Measurements from ENCODE around the gene RENBP.

Gene RENBP

GRCh38 chrX:153934148-153934761 is 10.2 kb downstream of the RENBP start (continued):
- TF ChIP-seq ZNF692 (tag by site-specific recombination; IDR thresholded peaks at IDR 0.05) (no peak), ZNF239 (tag by site-specific recombination; IDR thresholded peaks at IDR 0.05) (no peak), ZNF544 (tag by site-specific recombination; IDR thresholded peaks at IDR 0.05) (no peak), ZNF626 (tag by site-specific recombination; IDR thresholded peaks at IDR 0.05) (no peak), ZBTB26 (tag by site-specific recombination; optimal IDR thresholded peaks at IDR 0.05) (peak; percentile 83), ZNF292 (tag by site-specific recombination; IDR thresholded peaks at IDR 0.05; ENCODE audit: borderline replicate concordance, low read depth) (no peak), ZNF791 (tag by site-specific recombination; IDR thresholded peaks at IDR 0.05) (no peak)
- TF ChIP-seq, protein P1, sequence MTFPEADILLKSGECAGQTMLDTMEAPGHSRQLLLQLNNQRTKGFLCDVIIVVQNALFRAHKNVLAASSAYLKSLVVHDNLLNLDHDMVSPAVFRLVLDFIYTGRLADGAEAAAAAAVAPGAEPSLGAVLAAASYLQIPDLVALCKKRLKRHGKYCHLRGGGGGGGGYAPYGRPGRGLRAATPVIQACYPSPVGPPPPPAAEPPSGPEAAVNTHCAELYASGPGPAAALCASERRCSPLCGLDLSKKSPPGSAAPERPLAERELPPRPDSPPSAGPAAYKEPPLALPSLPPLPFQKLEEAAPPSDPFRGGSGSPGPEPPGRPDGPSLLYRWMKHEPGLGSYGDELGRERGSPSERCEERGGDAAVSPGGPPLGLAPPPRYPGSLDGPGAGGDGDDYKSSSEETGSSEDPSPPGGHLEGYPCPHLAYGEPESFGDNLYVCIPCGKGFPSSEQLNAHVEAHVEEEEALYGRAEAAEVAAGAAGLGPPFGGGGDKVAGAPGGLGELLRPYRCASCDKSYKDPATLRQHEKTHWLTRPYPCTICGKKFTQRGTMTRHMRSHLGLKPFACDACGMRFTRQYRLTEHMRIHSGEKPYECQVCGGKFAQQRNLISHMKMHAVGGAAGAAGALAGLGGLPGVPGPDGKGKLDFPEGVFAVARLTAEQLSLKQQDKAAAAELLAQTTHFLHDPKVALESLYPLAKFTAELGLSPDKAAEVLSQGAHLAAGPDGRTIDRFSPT (tag by site-specific recombination; IDR thresholded peaks at IDR 0.05), result no peak
- TF ChIP-seq, protein P2, sequence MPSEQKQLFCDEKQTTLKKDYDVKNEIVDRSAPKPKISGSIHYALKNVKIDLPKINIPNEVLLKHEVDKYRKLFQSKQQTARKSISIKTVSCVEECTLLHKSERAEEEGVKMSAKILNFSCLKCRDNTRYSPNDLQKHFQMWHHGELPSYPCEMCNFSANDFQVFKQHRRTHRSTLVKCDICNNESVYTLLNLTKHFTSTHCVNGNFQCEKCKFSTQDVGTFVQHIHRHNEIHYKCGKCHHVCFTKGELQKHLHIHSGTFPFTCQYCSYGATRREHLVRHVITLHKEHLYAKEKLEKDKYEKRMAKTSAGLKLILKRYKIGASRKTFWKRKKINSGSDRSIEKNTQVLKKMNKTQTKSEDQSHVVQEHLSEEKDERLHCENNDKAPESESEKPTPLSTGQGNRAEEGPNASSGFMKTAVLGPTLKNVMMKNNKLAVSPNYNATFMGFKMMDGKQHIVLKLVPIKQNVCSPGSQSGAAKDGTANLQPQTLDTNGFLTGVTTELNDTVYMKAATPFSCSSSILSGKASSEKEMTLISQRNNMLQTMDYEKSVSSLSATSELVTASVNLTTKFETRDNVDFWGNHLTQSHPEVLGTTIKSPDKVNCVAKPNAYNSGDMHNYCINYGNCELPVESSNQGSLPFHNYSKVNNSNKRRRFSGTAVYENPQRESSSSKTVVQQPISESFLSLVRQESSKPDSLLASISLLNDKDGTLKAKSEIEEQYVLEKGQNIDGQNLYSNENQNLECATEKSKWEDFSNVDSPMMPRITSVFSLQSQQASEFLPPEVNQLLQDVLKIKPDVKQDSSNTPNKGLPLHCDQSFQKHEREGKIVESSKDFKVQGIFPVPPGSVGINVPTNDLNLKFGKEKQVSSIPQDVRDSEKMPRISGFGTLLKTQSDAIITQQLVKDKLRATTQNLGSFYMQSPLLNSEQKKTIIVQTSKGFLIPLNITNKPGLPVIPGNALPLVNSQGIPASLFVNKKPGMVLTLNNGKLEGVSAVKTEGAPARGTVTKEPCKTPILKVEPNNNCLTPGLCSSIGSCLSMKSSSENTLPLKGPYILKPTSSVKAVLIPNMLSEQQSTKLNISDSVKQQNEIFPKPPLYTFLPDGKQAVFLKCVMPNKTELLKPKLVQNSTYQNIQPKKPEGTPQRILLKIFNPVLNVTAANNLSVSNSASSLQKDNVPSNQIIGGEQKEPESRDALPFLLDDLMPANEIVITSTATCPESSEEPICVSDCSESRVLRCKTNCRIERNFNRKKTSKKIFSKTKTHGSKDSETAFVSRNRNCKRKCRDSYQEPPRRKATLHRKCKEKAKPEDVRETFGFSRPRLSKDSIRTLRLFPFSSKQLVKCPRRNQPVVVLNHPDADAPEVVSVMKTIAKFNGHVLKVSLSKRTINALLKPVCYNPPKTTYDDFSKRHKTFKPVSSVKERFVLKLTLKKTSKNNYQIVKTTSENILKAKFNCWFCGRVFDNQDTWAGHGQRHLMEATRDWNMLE (tag by site-specific recombination; conservative IDR thresholded peaks at IDR 0.05; ENCODE audit: low read depth), result no peak
- TF ChIP-seq, protein P3, sequence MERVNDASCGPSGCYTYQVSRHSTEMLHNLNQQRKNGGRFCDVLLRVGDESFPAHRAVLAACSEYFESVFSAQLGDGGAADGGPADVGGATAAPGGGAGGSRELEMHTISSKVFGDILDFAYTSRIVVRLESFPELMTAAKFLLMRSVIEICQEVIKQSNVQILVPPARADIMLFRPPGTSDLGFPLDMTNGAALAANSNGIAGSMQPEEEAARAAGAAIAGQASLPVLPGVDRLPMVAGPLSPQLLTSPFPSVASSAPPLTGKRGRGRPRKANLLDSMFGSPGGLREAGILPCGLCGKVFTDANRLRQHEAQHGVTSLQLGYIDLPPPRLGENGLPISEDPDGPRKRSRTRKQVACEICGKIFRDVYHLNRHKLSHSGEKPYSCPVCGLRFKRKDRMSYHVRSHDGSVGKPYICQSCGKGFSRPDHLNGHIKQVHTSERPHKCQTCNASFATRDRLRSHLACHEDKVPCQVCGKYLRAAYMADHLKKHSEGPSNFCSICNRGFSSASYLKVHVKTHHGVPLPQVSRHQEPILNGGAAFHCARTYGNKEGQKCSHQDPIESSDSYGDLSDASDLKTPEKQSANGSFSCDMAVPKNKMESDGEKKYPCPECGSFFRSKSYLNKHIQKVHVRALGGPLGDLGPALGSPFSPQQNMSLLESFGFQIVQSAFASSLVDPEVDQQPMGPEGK (tag by site-specific recombination; IDR thresholded peaks at IDR 0.05), result no peak

- ChIA-PET CTCF (interaction anchor here (1.3 to 14.7 kb wide), 4 partner anchors 8 to 168 kb away, joined by 3 to 267 read pairs (median 14); partner anchors contain the start of gene RENBP), POLR2A (interaction anchor here (0.9 to 2.7 kb wide), 6 partner anchors 9 to 39 kb away, joined by 3 to 21 read pairs (median 4); partner anchors contain the start of genes HCFC1 and TMEM187)
- Histone ChIP-seq H3K4me3 (ENCODE audit: low read depth, low read length) (peak overlapping the region; percentile 88), H3K4me1 (ENCODE audit: control insufficient read depth, insufficient read depth, low read length) (peaks cover 14% of the 10 kb centered on the region; the same call in 1 of the 2 replicates), H3K36me3 (ENCODE audit: control insufficient read depth in 2 of 2, insufficient read depth in 1 of 2, low read length in 2 of 2) (peaks cover 23 to 48% of the 10 kb centered on the region in 2 experiments), H3K27ac (ENCODE audit: extremely low read depth, low read depth, low read length) (peak overlapping the region; percentile 85; the same call in 1 of the 2 replicates), H3K9me3 (ENCODE audit: control insufficient read depth, insufficient read depth, low read depth, low read length) (no peaks in the 10 kb centered on the region)
- no peak for TF ChIP-seq ZNF423 (tag by site-specific recombination; IDR thresholded peaks at IDR 0.05)
- TF ChIP-seq ZNF223 (tag by site-specific recombination; IDR thresholded peaks at IDR 0.05), result no peak
- no peak for TF ChIP-seq ZNF211 (tag by site-specific recombination; IDR thresholded peaks at IDR 0.05; ENCODE audit: low read depth)
- TF ChIP-seq OVOL3 (tag by site-specific recombination; IDR thresholded peaks at IDR 0.05), result no peak
- no peak for TF ChIP-seq CTCF (tag by site-specific recombination; IDR thresholded peaks at IDR 0.05)
Measured at GRCh38 chrX:153933748-153934147, 10.7 kb downstream of the RENBP start.
